NCI-H510A (cell line): ENCODE measurements around the gene FRAS1.
"Not testable (repeated sequence)": the region's sequence is repeated elsewhere in the genome, so short reads cannot be mapped to it uniquely, and the experiment has no call there.

Experiments used
- DNase-seq: peaks from one replicate; lab custom pipeline; 2025; lab: John Stamatoyannopoulos, UW

The FRAS1 gene

DNA sequence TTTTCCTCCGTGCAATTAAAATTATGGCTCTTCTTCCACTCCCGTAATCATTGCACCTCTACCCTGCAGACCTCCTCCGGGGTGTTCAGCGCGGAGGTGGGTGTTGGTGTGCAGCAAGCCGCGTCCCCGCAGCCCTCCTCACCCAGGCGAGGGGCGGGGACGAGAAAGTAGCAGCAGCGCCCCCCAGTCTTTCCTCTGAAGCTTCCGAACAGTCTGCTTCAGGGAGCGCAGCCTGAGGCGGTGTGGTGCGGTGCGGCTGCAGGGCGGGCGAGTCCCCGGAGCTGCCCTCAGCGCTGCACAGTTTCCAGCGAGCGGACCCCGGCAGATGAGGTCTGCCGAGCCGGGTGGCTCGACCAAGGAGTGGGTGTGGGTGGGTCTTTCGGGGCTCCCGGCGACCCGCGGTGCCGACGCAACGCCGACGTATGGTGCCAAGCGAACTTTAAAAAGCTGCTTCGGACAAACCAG lies at the start of gene FRAS1:
Gene FRAS1 (plus strand): TSS at position 189 of the 465 bp plus-strand sequence. CDS start 687 bp downstream, outside the sequence.
- peak; percentile 37 for DNase-seq

GRCh38 chr4:78011003-78011402 lies 46.1 kb upstream of the FRAS1 start:
- not testable (repeated sequence) for DNase-seq

DNA sequence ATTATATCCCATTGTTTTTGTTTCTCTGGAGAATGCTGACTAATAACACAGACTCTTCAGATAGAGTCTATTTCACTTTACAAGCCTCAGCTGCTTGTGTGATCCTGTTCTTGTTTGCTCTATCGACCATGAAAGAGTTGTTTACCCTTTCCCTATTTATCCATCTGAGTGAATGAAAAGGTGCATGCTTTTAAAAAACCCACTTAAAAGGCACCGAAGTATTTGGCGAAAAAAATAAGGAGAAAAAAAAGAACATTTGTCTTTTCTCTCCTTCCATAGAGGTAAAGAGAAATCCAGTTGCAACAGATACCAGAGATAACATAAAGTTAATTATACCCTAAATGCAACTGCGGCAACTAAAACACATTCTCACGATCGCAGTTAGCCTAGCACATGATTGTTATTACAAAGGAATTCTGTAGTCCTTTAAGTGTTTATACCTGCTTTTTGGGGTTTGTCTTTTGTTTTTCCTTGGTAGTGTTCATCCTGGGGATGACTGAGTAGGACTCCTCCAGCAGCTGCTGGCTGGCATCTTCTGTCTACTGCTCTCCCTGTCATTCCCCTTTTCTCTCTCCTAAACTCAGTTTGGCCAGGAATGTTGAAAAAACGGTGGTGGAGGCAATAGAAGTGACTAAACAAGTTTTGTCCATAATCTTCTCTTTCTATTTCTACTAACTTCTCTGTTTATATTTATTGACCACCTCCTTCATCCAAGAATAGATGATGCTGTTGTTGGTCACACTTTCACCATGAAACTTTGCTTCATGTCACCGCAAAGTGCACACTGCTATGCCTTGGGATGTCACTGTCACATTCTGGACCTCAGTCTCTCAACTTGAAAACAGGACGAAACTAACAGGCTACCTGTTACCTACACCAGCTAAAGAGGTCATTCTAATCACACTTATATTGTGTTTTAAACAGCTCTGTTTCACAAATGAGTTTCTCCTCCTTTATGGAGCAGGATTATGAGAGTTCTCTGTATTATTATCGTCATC lies 41.9 kb upstream of the FRAS1 start:
- DNase-seq, result peak; percentile 39

DNA sequence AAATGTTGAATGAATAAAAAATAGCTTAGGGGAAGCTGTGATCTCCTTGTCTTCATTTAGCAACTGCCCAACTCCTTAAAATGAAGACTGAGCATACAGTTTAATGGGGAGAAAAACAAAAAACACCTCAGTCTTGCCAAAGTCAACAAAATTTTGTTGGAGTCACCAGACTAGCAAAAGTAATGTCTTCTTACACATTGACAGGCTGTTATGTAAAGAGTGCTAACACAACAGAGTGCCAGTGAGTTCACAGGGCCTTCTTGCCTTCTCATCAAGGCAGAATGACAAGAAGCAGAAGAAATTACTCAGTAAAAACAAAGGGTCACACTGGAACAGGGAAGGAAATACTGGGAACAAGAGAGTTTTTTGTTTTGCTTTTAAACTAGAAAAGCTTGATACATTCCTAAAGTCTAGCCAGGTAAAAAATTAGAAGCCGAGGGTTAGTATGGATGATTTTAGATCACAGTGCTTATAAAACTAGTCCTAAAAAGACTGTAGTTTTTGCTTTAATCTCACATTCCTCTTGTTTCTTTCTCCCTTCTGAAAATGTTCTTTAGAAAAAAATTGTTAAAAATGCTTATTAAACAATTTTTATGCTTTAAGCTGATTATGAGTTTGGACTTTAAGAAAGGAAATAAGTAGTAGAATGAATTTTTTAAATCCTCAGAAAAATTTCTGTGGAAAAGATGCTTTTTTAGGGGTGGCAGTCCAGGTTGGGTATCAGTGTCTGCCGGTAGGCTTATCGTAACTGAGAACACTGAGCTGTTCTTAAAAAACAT lies 38.7 kb upstream of the FRAS1 start:
- DNase-seq, result no peak

- no peak for DNase-seq
These were observed 37.7 kb upstream of the FRAS1 start for GRCh38 chr4:78019414-78019813.

DNA sequence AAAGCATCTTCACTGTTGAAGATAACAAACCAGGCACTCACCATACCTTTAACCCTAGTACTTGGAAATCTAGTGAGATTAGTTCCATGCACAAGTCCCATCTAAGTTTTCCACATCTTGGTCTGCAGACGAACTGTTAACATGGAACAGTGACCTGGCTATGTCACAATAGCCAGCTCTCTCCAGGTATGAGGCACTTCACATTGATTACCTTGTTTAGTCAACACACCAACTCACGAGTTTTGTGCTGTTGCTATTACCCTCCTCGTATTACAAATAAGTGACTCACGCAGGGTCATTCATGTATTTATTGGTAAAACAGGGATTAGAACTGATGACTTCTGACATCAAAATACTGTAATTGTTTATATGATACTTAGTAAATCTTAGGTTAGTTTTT lies 36.4 kb upstream of the FRAS1 start:
- DNase-seq, result peak; percentile 31

DNA sequence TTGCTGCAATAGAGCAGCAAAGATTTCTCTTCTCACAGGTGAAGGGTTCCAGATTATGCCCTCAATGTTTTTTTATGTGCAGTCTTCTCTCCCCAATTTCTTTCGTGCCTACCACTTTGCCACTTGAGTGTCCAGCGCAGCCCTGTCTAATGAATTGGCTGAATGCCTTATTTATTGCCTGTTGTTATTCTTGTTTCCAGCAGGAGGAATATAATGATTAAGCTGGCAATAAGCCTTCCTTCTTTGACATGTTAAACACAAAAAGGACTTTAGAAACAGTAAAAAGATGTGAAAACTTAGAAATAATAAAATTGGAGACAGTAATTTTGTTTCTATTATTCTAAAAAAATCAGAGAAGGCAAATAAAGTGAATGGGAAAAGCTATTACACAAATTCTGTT lies 34.6 kb upstream of the FRAS1 start:
- DNase-seq, result no peak

DNA sequence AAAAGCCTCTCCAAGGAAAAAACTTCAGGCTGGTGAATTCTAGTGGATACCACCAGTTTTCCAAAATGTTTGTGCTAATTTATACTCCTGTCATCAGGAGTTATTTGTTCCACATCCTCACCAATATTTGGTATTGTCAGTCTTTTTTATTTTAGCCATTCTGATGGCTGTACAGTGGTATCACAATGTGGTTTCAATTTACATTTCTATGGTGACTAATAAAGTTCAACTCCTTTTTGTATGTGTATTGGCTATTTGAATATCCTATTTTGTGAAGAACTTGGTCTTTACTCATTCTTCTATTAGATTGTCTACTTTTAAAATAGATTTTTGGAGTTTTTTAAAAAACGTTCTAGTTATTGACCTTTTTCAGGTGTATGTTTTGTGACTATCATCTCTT lies 33.0 kb upstream of the FRAS1 start:
- no peak for DNase-seq

GRCh38 chr4:78024576-78025091 lies 32.5 kb upstream of the FRAS1 start:
- no peak for DNase-seq

GRCh38 chr4:78031417-78031950 lies 25.6 kb upstream of the FRAS1 start:
- DNase-seq, result no peak

DNA sequence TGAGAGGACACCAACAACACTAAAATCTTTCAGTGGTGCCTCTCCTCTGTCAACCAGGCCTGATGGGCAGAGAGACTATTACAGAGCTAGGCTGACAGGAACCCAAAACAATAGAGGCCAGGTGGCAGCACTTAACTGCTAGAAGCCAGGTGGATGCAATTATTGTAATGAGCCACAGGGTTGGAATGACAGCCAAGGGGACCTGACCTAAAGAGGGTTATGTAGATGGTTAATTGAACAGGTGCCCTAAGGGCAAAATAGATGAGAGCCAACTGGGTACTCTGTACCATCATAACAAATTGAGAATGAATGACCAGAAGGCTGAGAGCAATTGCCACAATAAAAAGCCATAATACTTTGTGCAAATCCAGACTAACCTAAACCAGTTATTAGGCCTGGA lies 24.7 kb upstream of the FRAS1 start:
- peak; percentile 51 for DNase-seq

DNA sequence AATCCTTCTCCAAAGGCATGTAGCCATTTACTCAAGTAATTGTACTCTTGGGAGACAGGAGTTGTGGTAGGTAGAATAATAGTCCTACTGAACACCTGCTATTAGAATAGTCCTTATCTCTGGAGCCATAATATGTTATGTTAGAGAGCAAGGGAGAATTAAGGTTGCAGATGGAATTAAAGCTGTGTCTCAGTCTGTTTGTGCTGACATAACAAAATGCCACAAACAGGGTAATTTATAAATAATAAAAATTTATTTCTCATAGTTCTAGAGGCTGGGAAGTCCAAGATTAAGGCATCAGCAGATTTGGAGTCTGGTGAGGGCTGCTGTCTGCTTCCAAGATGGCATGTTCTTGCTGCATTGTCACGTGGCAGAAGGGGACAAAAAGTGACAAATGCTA lies 24.2 kb upstream of the FRAS1 start:
- DNase-seq, result no peak

GRCh38 chr4:78033861-78034260 lies 23.3 kb upstream of the FRAS1 start:
- DNase-seq, result no peak

GRCh38 chr4:78038704-78039103 lies 18.4 kb upstream of the FRAS1 start:
- no peak for DNase-seq

DNA sequence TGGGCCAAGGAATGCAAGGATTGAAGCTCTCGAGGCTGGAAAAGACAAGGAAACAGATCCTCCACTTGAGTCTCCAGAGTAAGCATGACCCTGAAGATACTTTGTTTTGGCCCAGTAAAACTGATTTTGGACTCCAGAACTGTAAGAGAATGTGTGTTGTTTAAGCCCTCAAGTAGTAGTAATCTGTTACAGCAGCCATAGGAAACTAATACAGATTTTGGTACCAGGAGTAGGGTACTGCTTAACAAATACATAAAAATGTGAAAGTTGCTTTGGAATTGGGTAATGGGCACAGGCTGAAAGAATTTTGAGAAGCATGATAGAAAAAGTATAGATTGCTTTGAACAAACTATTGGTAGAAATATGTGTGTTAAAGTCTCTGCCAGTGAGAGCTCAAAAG lies 17.4 kb upstream of the FRAS1 start:
- no peak for DNase-seq

- DNase-seq, result no peak
These were observed 16.7 kb upstream of the FRAS1 start for GRCh38 chr4:78040431-78040830.

GRCh38 chr4:78047366-78047765 lies 9.8 kb upstream of the FRAS1 start:
- no peak for DNase-seq

- peak; percentile 97 for DNase-seq
These were observed 626 bp upstream of the FRAS1 start for GRCh38 chr4:78056265-78057129.

- DNase-seq, result peak; percentile 49
These were observed 752 bp downstream of the FRAS1 start for GRCh38 chr4:78057600-78058550.
